Thymus (tissue), 11 donors: Measurements from ENCODE around the gene BRME1. TPM values are rescaled to one million over a fixed set of nuclear protein-coding genes. Genes with fewer than 3 reads are reported as not detected.

Source experiments
- DNase-seq, 9 donors: peaks; one replicate each; pipeline ENCODE4 v3.0.0-alpha.2; 2013; ENCODE audit warnings: low spot score in 9 of 9, low read depth in 6 of 9, missing footprints in 1 of 9
- H3K27ac ChIP-seq, 2 donors: one replicate each; pipeline ENCODE4 v1.5.1; 2013; ENCODE audit warnings: control low read depth in 1 of 2, low read depth in 1 of 2, low read length in 1 of 2, mild to moderate bottlenecking in 1 of 2, moderate library complexity in 1 of 2
- H3K27me3 ChIP-seq, 2 donors: one replicate each; pipeline ENCODE4 v1.5.1; 2013; ENCODE audit warnings: low read length in 1 of 2; ENCODE audit not compliant: control insufficient read depth in 2 of 2, insufficient read depth in 1 of 2
- H3K36me3 ChIP-seq, 2 donors: one replicate each; pipeline ENCODE4 v1.5.1; 2013; ENCODE audit warnings: low read length in 1 of 2, mild to moderate bottlenecking in 1 of 2, moderate library complexity in 1 of 2; ENCODE audit not compliant: control insufficient read depth in 2 of 2, insufficient read depth in 2 of 2
- H3K4me1 ChIP-seq, 2 donors: one replicate each; pipeline ENCODE4 v1.5.1; 2013; ENCODE audit warnings: low read length in 2 of 2; ENCODE audit not compliant: control insufficient read depth in 2 of 2, insufficient read depth in 2 of 2
- H3K4me3 ChIP-seq, 2 donors: one replicate each; pipeline ENCODE4 v1.5.1; 2013; ENCODE audit warnings: low read length in 2 of 2, control low read depth in 1 of 2, mild to moderate bottlenecking in 1 of 2
- H3K9me3 ChIP-seq, 2 donors: one replicate each; pipeline ENCODE4 v1.5.1; 2013; ENCODE audit warnings: low read length in 1 of 2, mild to moderate bottlenecking in 1 of 2; ENCODE audit not compliant: control insufficient read depth in 2 of 2, insufficient read depth in 1 of 2
- WGBS: extraction: QIAGEN DNeasy Blood & Tissue Kit; methylation state at CpG from one replicate; pipeline ENCODE4 v1.1.7; 2013; 5-methylcytosine and 5-hydroxymethylcytosine counted together
- polyA plus RNA-seq: library from polyadenylated mRNA; stranded (reverse); fragments of 200-250 nt; gene quantifications from one replicate; pipeline ENCODE4 v1.2.3, GENCODE V29; 2013
- total RNA-seq: library from RNA; stranded (reverse); fragments of 120-200 nt; gene quantifications from one replicate; pipeline ENCODE4 v1.2.4, GENCODE V29; 2013
- donor health status: healthy.

Gene BRME1
- total and polyA plus RNA-seq, 2 donors = 1.5 to 2.0 TPM

- peaks cover 3 to 4% of the 10 kb centered on the region in 2 donors for H3K9me3 ChIP-seq
Measured at GRCh38 chr19:13918726-13919411, 13.0 kb upstream of the BRME1 start.

GRCh38 chr19:13917888-13918406 lies 12.0 kb upstream of the BRME1 start:
- Histone ChIP-seq H3K9me3 (peaks cover 3 to 4% of the 10 kb centered on the region in 2 donors), H3K36me3 (peaks cover 50 to 68% of the 10 kb centered on the region in 2 donors), H3K27me3 (no peaks in the 10 kb centered on the region), H3K4me3 (no peak overlapping the region), H3K27ac (no peak overlapping the region), H3K4me1 (no peaks in the 10 kb centered on the region)
- no peak for DNase-seq
- WGBS = 97% methylated on average over 14 of the region's 14 CpGs

More at GRCh38 chr19:13918726-13919411, 13.0 kb upstream of the BRME1 start:
- Histone ChIP-seq H3K27ac (no peak overlapping the region), H3K4me3 (no peak overlapping the region), H3K27me3 (no peaks in the 10 kb centered on the region), H3K4me1 (no peaks in the 10 kb centered on the region), H3K36me3 (peaks cover 51 to 70% of the 10 kb centered on the region in 2 donors)
- WGBS = 98% methylated on average over 34 of the region's 34 CpGs
- no peak for DNase-seq

- H3K27ac ChIP-seq = no peak overlapping the region
- H3K4me3 ChIP-seq = no peak overlapping the region
- H3K27me3 ChIP-seq = no peaks in the 10 kb centered on the region
- H3K4me1 ChIP-seq = no peaks in the 10 kb centered on the region
- no peak for DNase-seq
- 96% methylated on average over 3 of the region's 3 CpGs for WGBS
- H3K36me3 ChIP-seq = peaks cover 45 to 67% of the 10 kb centered on the region in 2 donors
- H3K9me3 ChIP-seq = no peaks in the 10 kb centered on the region
Measured at GRCh38 chr19:13914777-13915176, 8.9 kb upstream of the BRME1 start.

GRCh38 chr19:13913352-13913751 lies 7.4 kb upstream of the BRME1 start:
- WGBS = 97% methylated on average over 17 of the region's 17 CpGs
- no peaks in the 10 kb centered on the region for H3K27me3 ChIP-seq
- peaks cover 36 to 55% of the 10 kb centered on the region in 2 donors for H3K36me3 ChIP-seq
- no peaks in the 10 kb centered on the region for H3K9me3 ChIP-seq
- H3K27ac ChIP-seq = no peak overlapping the region
- H3K4me1 ChIP-seq = no peaks in the 10 kb centered on the region
- H3K4me3 ChIP-seq = no peak overlapping the region
- DNase-seq = no peak

- DNase-seq = no peak
- H3K27ac ChIP-seq = no peak overlapping the region
- H3K36me3 ChIP-seq = peaks cover 22 to 31% of the 10 kb centered on the region in 2 donors
- peaks cover 6 to 12% of the 10 kb centered on the region in 2 donors for H3K4me1 ChIP-seq
- H3K27me3 ChIP-seq = no peaks in the 10 kb centered on the region
- H3K9me3 ChIP-seq = peaks cover 0 to 7% of the 10 kb centered on the region in 2 donors
- WGBS = 99% methylated on average over 2 of the region's 2 CpGs
- no peak overlapping the region for H3K4me3 ChIP-seq
Measured at GRCh38 chr19:13909430-13909829, 3.5 kb upstream of the BRME1 start.

GRCh38 chr19:13908674-13909073 lies 2.8 kb upstream of the BRME1 start:
- DNase-seq = no peak
- Histone ChIP-seq H3K36me3 (peaks cover 22 to 31% of the 10 kb centered on the region in 2 donors), H3K9me3 (peaks cover 0 to 7% of the 10 kb centered on the region in 2 donors), H3K4me3 (no peak overlapping the region), H3K27me3 (no peaks in the 10 kb centered on the region), H3K27ac (no peak overlapping the region), H3K4me1 (peaks cover 6 to 15% of the 10 kb centered on the region in 2 donors)
- WGBS = 95% methylated on average over 8 of the region's 8 CpGs

GRCh38 chr19:13906910-13907309 lies 993 bp upstream of the BRME1 start:
- no peak for DNase-seq
- no peak overlapping the region for H3K27ac ChIP-seq
- no peaks in the 10 kb centered on the region for H3K27me3 ChIP-seq
- peaks cover 7 to 14% of the 10 kb centered on the region in 2 donors for H3K36me3 ChIP-seq
- peak overlapping the region; percentile 66 to 84 for H3K4me3 ChIP-seq
- H3K4me1 ChIP-seq = peaks cover 6 to 15% of the 10 kb centered on the region in 2 donors
- 97% methylated on average over 5 of the region's 5 CpGs for WGBS
- H3K9me3 ChIP-seq = peaks cover 0 to 7% of the 10 kb centered on the region in 2 donors

GRCh38 chr19:13906521-13906904 lies 596 bp upstream of the BRME1 start:
- 4% methylated on average over 13 of the region's 13 CpGs for WGBS
- Histone ChIP-seq H3K4me3 (peak overlapping the region; percentile 66 to 84), H3K4me1 (peaks cover 6 to 15% of the 10 kb centered on the region in 2 donors), H3K9me3 (peaks cover 0 to 7% of the 10 kb centered on the region in 2 donors), H3K27me3 (no peaks in the 10 kb centered on the region), H3K27ac (no peak overlapping the region), H3K36me3 (peaks cover 7 to 13% of the 10 kb centered on the region in 2 donors)
- DNase-seq = no peak

- Histone ChIP-seq H3K4me3 (no peak overlapping the region), H3K36me3 (no peaks in the 10 kb centered on the region), H3K27ac (no peak overlapping the region), H3K27me3 (no peaks in the 10 kb centered on the region), H3K9me3 (peaks cover 0 to 7% of the 10 kb centered on the region in 2 donors), H3K4me1 (peaks cover 6 to 15% of the 10 kb centered on the region in 2 donors)
- peak in 1 of 9 donors; percentile 37 for DNase-seq
- 83% methylated on average over 4 of the region's 4 CpGs for WGBS
Measured at GRCh38 chr19:13902993-13903555, 2.8 kb downstream of the BRME1 start.
